HG03175 (cell line): ENCODE results near the gene CABP4.

Experiments used
- ATAC-seq: cut with Tn5 transposase; IDR thresholded peaks from one replicate; pipeline ENCODE4 v1.9.1; 2021; ENCODE audit warnings: mild to moderate bottlenecking, moderate library complexity; ENCODE audit not compliant: unreplicated experiment

The CABP4 gene

GRCh38 chr11:67435031-67435726, 20.0 kb upstream of the CABP4 start:
- no peak for ATAC-seq

- ATAC-seq, result no peak
These were observed 19.3 kb upstream of the CABP4 start for GRCh38 chr11:67435727-67436458.

GRCh38 chr11:67436459-67437081, 18.6 kb upstream of the CABP4 start:
- peak; percentile 48 for ATAC-seq

- ATAC-seq, result peak; percentile 26
These were observed 17.9 kb upstream of the CABP4 start, which contains the start of gene PTPRCAP for GRCh38 chr11:67437082-67437808. Gene PTPRCAP, minus strand, starts transcription at chr11:67437682. Its CDS starts 63 bp downstream, at chr11:67437619.

GRCh38 chr11:67437809-67438157, 17.4 kb upstream of the CABP4 start:
- ATAC-seq, result no peak

GRCh38 chr11:67438158-67438902, 16.8 kb upstream of the CABP4 start:
- ATAC-seq, result no peak

GRCh38 chr11:67439321-67440228, 15.6 kb upstream of the CABP4 start:
- no peak for ATAC-seq

GRCh38 chr11:67440229-67441097, 14.7 kb upstream of the CABP4 start:
- ATAC-seq, result no peak

GRCh38 chr11:67441098-67441563, 14.0 kb upstream of the CABP4 start:
- no peak for ATAC-seq

GRCh38 chr11:67441731-67442351, 13.3 kb upstream of the CABP4 start:
- no peak for ATAC-seq

- no peak for ATAC-seq
These were observed 12.4 kb upstream of the CABP4 start for GRCh38 chr11:67442504-67443404.

- no peak for ATAC-seq
These were observed 9.6 kb upstream of the CABP4 start for GRCh38 chr11:67445515-67445914.

GRCh38 chr11:67448220-67448609, 6.9 kb upstream of the CABP4 start:
- no peak for ATAC-seq

- ATAC-seq, result no peak
These were observed 5.9 kb upstream of the CABP4 start for GRCh38 chr11:67449116-67449844.

- ATAC-seq, result no peak
These were observed 4.1 kb upstream of the CABP4 start for GRCh38 chr11:67450796-67451657.

- no peak for ATAC-seq
These were observed 3.5 kb upstream of the CABP4 start for GRCh38 chr11:67451658-67451976.
